IMR-90 (cell line): ENCODE results near the gene RAC2. TPM values are rescaled to one million over a fixed set of nuclear protein-coding genes. Genes with fewer than 3 reads are reported as not detected.

ENCODE experiments used
- ATAC-seq: fragments of 200-7000 bp; cut with Tn5 transposase; 2 replicates; pipeline ENCODE4 v1.9.1; 2020; ENCODE audit warnings: low read depth, mild to moderate bottlenecking, moderate library complexity
- BruUV-seq: library from RNA; stranded (reverse); fragments of 400-500 nt; replicated peaks from 2 replicates; lab custom pipeline; 2021; lab: Mats Ljungman, UMichigan
- CTCF ChIA-PET: fragments of 300-600 bp; formaldehyde crosslinking; extraction: SDS; loops from one replicate; lab custom pipeline; 2021; ENCODE audit warnings: antibody characterized with exemption; lab: Yijun Ruan, JAX
- POLR2A ChIA-PET: fragments of 300-600 bp; sonication (Branson Sonifier 250); formaldehyde crosslinking; loops from one replicate; lab custom pipeline; 2022; ENCODE audit warnings: antibody characterized with exemption; ENCODE audit not compliant: unreplicated experiment; lab: Charles Lee
- DNase-seq: peaks from one replicate; pipeline ENCODE4 v3.0.0; 2013
- H2AFZ ChIP-seq: replicated peaks from 2 replicates; pipeline ENCODE3; 2013; ENCODE audit warnings: low read length, mild to moderate bottlenecking; ENCODE audit not compliant: poor library complexity
- H2AK5ac ChIP-seq: 2 replicates; pipeline ENCODE4 v1.6.1; 2013; ENCODE audit warnings: low read depth, low read length, inconsistent platforms
- H2AK9ac ChIP-seq: replicated peaks from 2 replicates; pipeline ENCODE3; 2013; ENCODE audit warnings: mild to moderate bottlenecking, low read depth, low read length, moderate library complexity; ENCODE audit not compliant: poor library complexity
- H2BK120ac ChIP-seq: 2 replicates; pipeline ENCODE4 v1.6.1; 2013; ENCODE audit warnings: low read depth, low read length, inconsistent platforms
- H2BK15ac ChIP-seq: 3 replicates; pipeline ENCODE4 v1.6.1; 2013; ENCODE audit warnings: low read depth, low read length, inconsistent platforms
- H2BK20ac ChIP-seq: 2 replicates; pipeline ENCODE4 v1.6.1; 2013; ENCODE audit warnings: low read depth, mild to moderate bottlenecking, inconsistent platforms, low read length, moderate library complexity
- H2BK5ac ChIP-seq: 2 replicates; pipeline ENCODE4 v1.6.1; 2013; ENCODE audit warnings: mild to moderate bottlenecking, low read depth, low read length, inconsistent platforms; ENCODE audit not compliant: poor library complexity, severe bottlenecking
- H3K14ac ChIP-seq: replicated peaks from 2 replicates; pipeline ENCODE4 v1.6.1; 2013; ENCODE audit warnings: low read depth, low read length, inconsistent platforms
- H3K18ac ChIP-seq: 2 replicates; pipeline ENCODE4 v1.6.1; 2013; ENCODE audit warnings: low read depth, low read length, control low read depth
- H3K23ac ChIP-seq: 2 replicates; pipeline ENCODE4 v1.6.1; 2013; ENCODE audit warnings: low read depth, low read length, inconsistent platforms
- H3K27ac ChIP-seq: 2 replicates; pipeline ENCODE4 v1.5.1; 2013; ENCODE audit warnings: mild to moderate bottlenecking, control low read depth, low read length; ENCODE audit not compliant: insufficient read depth
- H3K27me3 ChIP-seq: 2 replicates; pipeline ENCODE4 v1.6.1; 2013; ENCODE audit warnings: low read length; ENCODE audit not compliant: control insufficient read depth, insufficient read depth
- H3K36me3 ChIP-seq: 2 replicates; pipeline ENCODE4 v1.6.1; 2013; ENCODE audit warnings: low read length, mixed read lengths; ENCODE audit not compliant: control insufficient read depth, insufficient read depth
- H3K4ac ChIP-seq: 2 replicates; pipeline ENCODE4 v1.6.1; 2013; ENCODE audit warnings: low read depth, low read length, inconsistent platforms
- H3K4me1 ChIP-seq: 2 replicates; pipeline ENCODE4 v1.6.1; 2013; ENCODE audit warnings: low read length, mixed read lengths; ENCODE audit not compliant: control insufficient read depth, insufficient read depth
- H3K4me2 ChIP-seq: 2 replicates; pipeline ENCODE4 v1.6.1; 2013; ENCODE audit warnings: low read depth, mild to moderate bottlenecking, control low read depth, low read length, moderate library complexity
- H3K4me3 ChIP-seq: 2 replicates; pipeline ENCODE4 v1.5.1; 2013; ENCODE audit warnings: low read depth, mild to moderate bottlenecking, control low read depth, low read length, moderate library complexity; ENCODE audit not compliant: insufficient read depth
- H3K56ac ChIP-seq: 2 replicates; pipeline ENCODE4 v1.6.1; 2013; ENCODE audit warnings: low read length, inconsistent platforms; ENCODE audit not compliant: insufficient read depth; ENCODE audit errors: extremely low read depth
- H3K79me1 ChIP-seq, 2 experiments: 2 replicates each; pipeline ENCODE4 v1.6.1; 2013; ENCODE audit warnings: low read length in 2 of 2, inconsistent platforms in 1 of 2, low read depth in 1 of 2
- H3K9ac ChIP-seq: 2 replicates; pipeline ENCODE4 v1.6.1; 2013; ENCODE audit warnings: low read depth, low read length, control low read depth
- H3K9me1 ChIP-seq: 2 replicates; pipeline ENCODE4 v1.6.1; 2013; ENCODE audit warnings: low read length, inconsistent platforms; ENCODE audit not compliant: insufficient read depth
- H3K9me3 ChIP-seq: 2 replicates; pipeline ENCODE4 v1.6.1; 2013; ENCODE audit warnings: low read length; ENCODE audit not compliant: control insufficient read depth, insufficient read depth
- H4K20me1 ChIP-seq: 2 replicates; pipeline ENCODE4 v1.6.1; 2013; ENCODE audit warnings: low read length, inconsistent platforms; ENCODE audit not compliant: insufficient read depth
- H4K5ac ChIP-seq: 2 replicates; pipeline ENCODE4 v1.6.1; 2013; ENCODE audit warnings: mild to moderate bottlenecking, low read depth, low read length, control low read depth
- H4K8ac ChIP-seq, 2 experiments: 2 replicates each; pipeline ENCODE4 v1.6.1; 2013; ENCODE audit warnings: low read depth in 2 of 2, low read length in 2 of 2, control low read depth in 1 of 2, inconsistent platforms in 1 of 2
- H4K91ac ChIP-seq: 2 replicates; pipeline ENCODE4 v1.6.1; 2013; ENCODE audit warnings: low read depth, low read length, inconsistent platforms; ENCODE audit not compliant: insufficient read depth
- BHLHE40 ChIP-seq: fragments of 150-350 bp; IDR thresholded peaks from 2 replicates; pipeline ENCODE4 v1.6.1; 2016; ENCODE audit warnings: mild to moderate bottlenecking, low read depth, low read length
- CHD1 ChIP-seq: IDR thresholded peaks from 2 replicates; pipeline ENCODE4 v1.6.1; 2012; ENCODE audit warnings: low read depth, low read length, improper control_type of control experiment
- ELK1 ChIP-seq: fragments of 150-350 bp; IDR thresholded peaks from 2 replicates; pipeline ENCODE4 v1.6.1; 2016; ENCODE audit warnings: low read depth, mild to moderate bottlenecking, low read length, moderate library complexity, borderline replicate concordance
- MAFK ChIP-seq: IDR thresholded peaks from 2 replicates; pipeline ENCODE4 v1.6.1; 2012; ENCODE audit warnings: low read depth, low read length, improper control_type of control experiment
- MAZ ChIP-seq: IDR thresholded peaks from 2 replicates; pipeline ENCODE4 v1.6.1; 2012; ENCODE audit warnings: low read depth, mild to moderate bottlenecking, low read length, improper control_type of control experiment, moderate library complexity, borderline replicate concordance
- MXI1 ChIP-seq: IDR thresholded peaks from 2 replicates; pipeline ENCODE4 v1.6.1; 2012; ENCODE audit warnings: low read depth, mild to moderate bottlenecking, low read length, moderate library complexity, borderline replicate concordance
- NFE2L2 ChIP-seq: fragments of 150-350 bp; IDR thresholded peaks from 2 replicates; pipeline ENCODE4 v1.6.1; 2016; ENCODE audit warnings: low read depth, mild to moderate bottlenecking, low read length
- RAD21 ChIP-seq: IDR thresholded peaks from 2 replicates; pipeline ENCODE4 v1.6.1; 2012; ENCODE audit warnings: low read length, improper control_type of control experiment
- RCOR1 ChIP-seq: IDR thresholded peaks from 2 replicates; pipeline ENCODE4 v1.6.1; 2012; ENCODE audit warnings: mild to moderate bottlenecking, low read length, improper control_type of control experiment; ENCODE audit not compliant: insufficient replicate concordance
- RFX5 ChIP-seq: IDR thresholded peaks from 2 replicates; pipeline ENCODE4 v1.8.0; 2012; ENCODE audit warnings: low read depth, mild to moderate bottlenecking, low read length, moderate library complexity
- SMC3 ChIP-seq: fragments of 150-350 bp; IDR thresholded peaks from 2 replicates; pipeline ENCODE4 v1.6.1; 2016; ENCODE audit warnings: low read depth, mild to moderate bottlenecking, antibody characterized with exemption, low read length, moderate library complexity
- USF2 ChIP-seq: fragments of 150-350 bp; IDR thresholded peaks from 2 replicates; pipeline ENCODE4 v1.6.1; 2017; ENCODE audit warnings: mild to moderate bottlenecking, antibody characterized with exemption, low read length, low read depth
- WGBS, 2 experiments: methylation state at CpG; one replicate each; pipeline versions ENCODE4 v1.1.5 to v1.1.7; 2013; ENCODE audit warnings: missing lambda C conversion rate in 2 of 2; ENCODE audit not compliant: insufficient read length in 1 of 2; ENCODE audit errors: extremely low coverage in 2 of 2; 5-methylcytosine and 5-hydroxymethylcytosine counted together
- dilution Hi-C: fragments of 300-500 bp; cut with HindIII; formaldehyde crosslinking; loops from one replicate; pipeline ENCODE4 v1.14.3; 2018; ENCODE audit warnings: low sequenced_read_pairs; ENCODE audit not compliant: unreplicated experiment
- in situ Hi-C: fragments of 300-500 bp; cut with MboI; formaldehyde crosslinking; loops from 3 replicates; pipeline ENCODE4 v1.14.3; 2019; ENCODE audit warnings: low sequenced_read_pairs, inconsistent platforms, mixed read lengths
- intact Hi-C: fragments of 100-400 bp; cut with micrococcal nuclease; formaldehyde crosslinking; loops from 2 replicates; pipeline ENCODE4 v1.10.0; 2022
- polyA plus RNA-seq, 3 experiments: library from polyadenylated mRNA; depleted of rRNA; stranded (reverse); fragments of >200 nt; gene quantifications; 2 replicates each; pipeline ENCODE4 v1.2.3, GENCODE V29; 2012; ENCODE audit warnings: low replicate concordance in 1 of 3
- total RNA-seq: library from RNA; depleted of rRNA; stranded (reverse); fragments of >200 nt; gene quantifications from 2 replicates; pipeline ENCODE4 v1.2.3, GENCODE V29; 2012

The RAC2 gene
- total and polyA plus RNA-seq, 2 of the 4 experiments (the other 2 are of a cell fraction), result 10.0 to 72.3 TPM

- TF ChIP-seq BHLHE40 (no peak), MXI1 (no peak), RAD21 (no peak)
Measured at GRCh38 chr22:37293172-37293571, 49.1 kb upstream of the RAC2 start (continued).

- TF ChIP-seq BHLHE40 (no peak), MAFK (no peak), ELK1 (no peak), NFE2L2 (no peak), MAZ (no peak), RFX5 (no peak), SMC3 (no peak), CHD1 (no peak), RCOR1 (no peak), USF2 (no peak)
- Histone ChIP-seq H4K8ac (no peak overlapping the region), H3K27ac (no peak overlapping the region), H3K14ac (no peak overlapping the region), H3K27me3 (peaks cover 1% of the 10 kb centered on the region; the same call in 1 of the 2 replicates), H2AFZ (no peak overlapping the region), H3K4me3 (no peak overlapping the region), H2AK9ac (no peak overlapping the region), H3K23ac (no peak overlapping the region), H3K36me3 (no peaks in the 10 kb centered on the region), H3K79me1 (no peaks in the 10 kb centered on the region), H3K56ac (no peak overlapping the region), H2BK15ac (no peak overlapping the region), H2BK20ac (no peak overlapping the region), H3K4me1 (peaks cover 3% of the 10 kb centered on the region; the same call in 1 of the 2 replicates), H4K20me1 (no peaks in the 10 kb centered on the region), H3K4me2 (no peak overlapping the region), H2AK5ac (no peak overlapping the region), H3K18ac (no peak overlapping the region), H3K9ac (no peak overlapping the region), H2BK120ac (no peak overlapping the region), H3K4ac (no peak overlapping the region), H3K9me3 (peaks cover 3% of the 10 kb centered on the region; the same call in 1 of the 2 replicates), H4K5ac (no peak overlapping the region), H4K91ac (no peak overlapping the region), H2BK5ac (no peak overlapping the region), H3K9me1 (peaks cover 5% of the 10 kb centered on the region; the same call in 1 of the 2 replicates)
- no peak for DNase-seq
- ChIA-PET CTCF (no interaction called here), POLR2A (no interaction called here)
- dilution Hi-C loops, result no loop called here
- 85% methylated on average over 5 of the region's 13 CpGs; no CpG with 5 or more reads in 1 of the 2 experiments for WGBS, 2 experiments
- intact Hi-C loops, result no loop called here
- in situ Hi-C loops, result no loop called here
- BruUV-seq, result no TSS peak
- ATAC-seq, result no peak
Measured at GRCh38 chr22:37292641-37293040, 48.6 kb upstream of the RAC2 start.
